CD4-positive, CD25-positive, alpha-beta regulatory T cell (primary cell): ENCODE measurements around the gene DOCK1. TPM values are rescaled to one million over a fixed set of nuclear protein-coding genes. Genes with fewer than 3 reads are reported as not detected.
"Not testable (repeated sequence)": the region's sequence is repeated elsewhere in the genome, so short reads cannot be mapped to it uniquely, and the experiment has no call there.

ENCODE experiments used
- ATAC-seq, 2 donors: fragments of 150-1000 bp; cut with Tn5 transposase; one replicate each; pipeline ENCODE4 v1.10.0; 2021; ENCODE audit warnings: low read depth in 2 of 2, moderate number of reproducible peaks in 2 of 2, moderate library complexity in 1 of 2
- DNase-seq, 3 donors: peaks; one replicate each; pipeline versions ENCODE4 v3.0.0 to v3.0.0-alpha.2; 2012 to 2022; ENCODE audit warnings: mixed read lengths in 1 of 3
- H3K27ac ChIP-seq: one replicate; pipeline ENCODE4 v1.7.0; 2013; ENCODE audit warnings: mild to moderate bottlenecking, low read length; ENCODE audit not compliant: insufficient read depth, poor library complexity, severe bottlenecking
- H3K27me3 ChIP-seq: one replicate; pipeline ENCODE4 v1.7.0; 2013; ENCODE audit warnings: low read length; ENCODE audit not compliant: control insufficient read depth, insufficient read depth
- H3K36me3 ChIP-seq: one replicate; pipeline ENCODE4 v1.7.0; 2013; ENCODE audit warnings: mild to moderate bottlenecking, low read length, moderate library complexity; ENCODE audit not compliant: control insufficient read depth, insufficient read depth
- H3K4me1 ChIP-seq: 2 replicates; pipeline ENCODE4 v1.7.0; 2013; ENCODE audit warnings: mild to moderate bottlenecking, low read length; ENCODE audit not compliant: insufficient read depth, control insufficient read depth, poor library complexity, severe bottlenecking
- H3K4me3 ChIP-seq: one replicate; pipeline ENCODE4 v1.7.0; 2013; ENCODE audit warnings: low read depth, mild to moderate bottlenecking, low read length, moderate library complexity
- H3K9me3 ChIP-seq, 2 experiments: 1 replicate in 1 of 2; 2 replicates in 1 of 2; pipeline ENCODE4 v1.7.0; 2013; ENCODE audit warnings: low read length in 2 of 2, mild to moderate bottlenecking in 1 of 2, moderate library complexity in 1 of 2; ENCODE audit not compliant: control insufficient read depth in 2 of 2
- H3K27ac Mint-ChIP-seq, 3 donors: one replicate each; pipeline ENCODE4 v1.8.0; 2020 to 2022; ENCODE audit warnings: mild to moderate bottlenecking in 3 of 3, mixed read lengths in 3 of 3, moderate library complexity in 2 of 3
- H3K27me3 Mint-ChIP-seq: one replicate; pipeline ENCODE4 v1.8.0; 2022; ENCODE audit warnings: mild to moderate bottlenecking, mixed read lengths
- H3K36me3 Mint-ChIP-seq: one replicate; pipeline ENCODE4 v1.8.0; 2020; ENCODE audit warnings: mixed read lengths
- H3K4me1 Mint-ChIP-seq, 4 donors: one replicate each; pipeline ENCODE4 v1.8.0; 2020 to 2022; ENCODE audit warnings: mixed read lengths in 4 of 4, mild to moderate bottlenecking in 1 of 4
- H3K4me3 Mint-ChIP-seq, 4 donors: one replicate each; pipeline ENCODE4 v1.8.0; 2020 to 2022; ENCODE audit warnings: mild to moderate bottlenecking in 4 of 4, mixed read lengths in 4 of 4, moderate library complexity in 3 of 4
- H3K9me3 Mint-ChIP-seq, 7 donors: one replicate each; pipeline ENCODE4 v1.8.0; 2020 to 2022; ENCODE audit warnings: mixed read lengths in 7 of 7, mild to moderate bottlenecking in 3 of 7, moderate library complexity in 2 of 7
- polyA plus RNA-seq, 4 donors: library from polyadenylated mRNA; unstranded; fragments of 300-500 nt; fragmentation: Illumina TruSeq; gene quantifications; one replicate each; pipeline ENCODE4 v1.2.3, GENCODE V29; 2021
- total RNA-seq: library from RNA; stranded (reverse); gene quantifications from one replicate; pipeline ENCODE4 v1.2.3, GENCODE V29; 2022

The DOCK1 gene
- total and polyA plus RNA-seq, 5 donors from 2014 or later = 0.20 TPM; not detected in 4

GRCh38 chr10:127309619-127310018, 404.4 kb downstream of the DOCK1 start:
- not testable (repeated sequence) for H3K27ac ChIP-seq, H3K36me3 ChIP-seq, H3K4me3 Mint-ChIP-seq, H3K27me3 Mint-ChIP-seq, H3K27ac Mint-ChIP-seq, H3K4me3 ChIP-seq, H3K9me3 Mint-ChIP-seq, ATAC-seq, DNase-seq, H3K4me1 Mint-ChIP-seq, H3K9me3 ChIP-seq, H3K36me3 Mint-ChIP-seq, H3K4me1 ChIP-seq, H3K27me3 ChIP-seq

- no peaks in the 10 kb centered on the region for H3K36me3 Mint-ChIP-seq
- DNase-seq (no peak), ATAC-seq (no peak)
- H3K27me3 Mint-ChIP-seq = no peaks in the 10 kb centered on the region
- no peak overlapping the region for H3K27ac ChIP-seq
- H3K9me3 Mint-ChIP-seq = peaks cover 0 to 2% (median 0%) of the 10 kb centered on the region in 7 donors
- H3K36me3 ChIP-seq = no peaks in the 10 kb centered on the region
- no peak overlapping the region for H3K27ac Mint-ChIP-seq
- no peaks in the 10 kb centered on the region for H3K27me3 ChIP-seq
- H3K9me3 ChIP-seq = no peaks in the 10 kb centered on the region
- no peak overlapping the region for H3K4me3 ChIP-seq
- no peak overlapping the region for H3K4me3 Mint-ChIP-seq
- H3K4me1 Mint-ChIP-seq = no peaks in the 10 kb centered on the region
- H3K4me1 ChIP-seq = no peaks in the 10 kb centered on the region
Measured at GRCh38 chr10:127310430-127310829, 405.2 kb downstream of the DOCK1 start.

GRCh38 chr10:127310923-127311322, 405.7 kb downstream of the DOCK1 start:
- Histone ChIP-seq H3K4me3 (no peak overlapping the region), H3K27me3 (no peaks in the 10 kb centered on the region), H3K9me3 (no peaks in the 10 kb centered on the region), H3K36me3 (no peaks in the 10 kb centered on the region), H3K4me1 (no peaks in the 10 kb centered on the region), H3K27ac (no peak overlapping the region)
- Mint-ChIP-seq H3K9me3 (peaks cover 0 to 2% (median 0%) of the 10 kb centered on the region in 7 donors), H3K36me3 (no peaks in the 10 kb centered on the region), H3K27me3 (no peaks in the 10 kb centered on the region), H3K4me3 (no peak overlapping the region), H3K4me1 (no peaks in the 10 kb centered on the region), H3K27ac (no peak overlapping the region)
- no peak for ATAC-seq
- no peak for DNase-seq

GRCh38 chr10:127313996-127314700, 408.9 kb downstream of the DOCK1 start:
- no peak for DNase-seq

GRCh38 chr10:127314797-127315196, 409.6 kb downstream of the DOCK1 start:
- H3K9me3 Mint-ChIP-seq = no peaks in the 10 kb centered on the region
- no peaks in the 10 kb centered on the region for H3K36me3 Mint-ChIP-seq
- no peaks in the 10 kb centered on the region for H3K9me3 ChIP-seq
- ATAC-seq (no peak), DNase-seq (no peak)
- H3K36me3 ChIP-seq = no peaks in the 10 kb centered on the region
- no peaks in the 10 kb centered on the region for H3K27me3 ChIP-seq
- no peak overlapping the region for H3K4me3 Mint-ChIP-seq
- H3K4me3 ChIP-seq = no peak overlapping the region
- no peak overlapping the region for H3K27ac ChIP-seq
- no peaks in the 10 kb centered on the region for H3K4me1 ChIP-seq
- H3K4me1 Mint-ChIP-seq = no peaks in the 10 kb centered on the region
- no peaks in the 10 kb centered on the region for H3K27me3 Mint-ChIP-seq
- H3K27ac Mint-ChIP-seq = no peak overlapping the region

More at GRCh38 chr10:127313996-127314700, 408.9 kb downstream of the DOCK1 start:
- Mint-ChIP-seq H3K36me3 (no peaks in the 10 kb centered on the region), H3K27ac (peak overlapping the region in 1 of 3 donors; percentile 20), H3K27me3 (no peaks in the 10 kb centered on the region), H3K4me1 (no peaks in the 10 kb centered on the region), H3K4me3 (no peak overlapping the region), H3K9me3 (no peaks in the 10 kb centered on the region)
- no peak overlapping the region for H3K27ac ChIP-seq
- H3K27me3 ChIP-seq = no peaks in the 10 kb centered on the region
- no peak overlapping the region for H3K4me3 ChIP-seq
- no peak for ATAC-seq
- no peaks in the 10 kb centered on the region for H3K36me3 ChIP-seq
- H3K4me1 ChIP-seq = no peaks in the 10 kb centered on the region
- no peaks in the 10 kb centered on the region for H3K9me3 ChIP-seq

GRCh38 chr10:127315888-127316287, 410.7 kb downstream of the DOCK1 start:
- Mint-ChIP-seq H3K4me3 (no peak overlapping the region), H3K36me3 (no peaks in the 10 kb centered on the region), H3K9me3 (no peaks in the 10 kb centered on the region), H3K27ac (no peak overlapping the region), H3K27me3 (no peaks in the 10 kb centered on the region), H3K4me1 (no peaks in the 10 kb centered on the region)
- no peak overlapping the region for H3K27ac ChIP-seq
- H3K27me3 ChIP-seq = no peaks in the 10 kb centered on the region
- H3K4me3 ChIP-seq = no peak overlapping the region
- H3K36me3 ChIP-seq = no peaks in the 10 kb centered on the region
- H3K9me3 ChIP-seq = no peaks in the 10 kb centered on the region
- H3K4me1 ChIP-seq = no peaks in the 10 kb centered on the region
- ATAC-seq (no peak), DNase-seq (no peak)

GRCh38 chr10:127318396-127318795, 413.2 kb downstream of the DOCK1 start:
- DNase-seq (no peak), ATAC-seq (no peak)
- Histone ChIP-seq H3K4me3 (no peak overlapping the region), H3K27me3 (no peaks in the 10 kb centered on the region), H3K9me3 (no peaks in the 10 kb centered on the region), H3K27ac (no peak overlapping the region), H3K4me1 (no peaks in the 10 kb centered on the region), H3K36me3 (no peaks in the 10 kb centered on the region)
- Mint-ChIP-seq H3K4me3 (no peak overlapping the region), H3K4me1 (no peaks in the 10 kb centered on the region), H3K9me3 (peaks cover 0 to 2% (median 0%) of the 10 kb centered on the region in 7 donors), H3K27ac (no peak overlapping the region), H3K27me3 (no peaks in the 10 kb centered on the region), H3K36me3 (no peaks in the 10 kb centered on the region)

- Mint-ChIP-seq H3K4me3 (no peak overlapping the region), H3K27me3 (no peaks in the 10 kb centered on the region), H3K4me1 (no peaks in the 10 kb centered on the region), H3K36me3 (no peaks in the 10 kb centered on the region), H3K27ac (no peak overlapping the region), H3K9me3 (peaks cover 0 to 2% (median 0%) of the 10 kb centered on the region in 7 donors)
- H3K9me3 ChIP-seq = no peaks in the 10 kb centered on the region
- no peaks in the 10 kb centered on the region for H3K4me1 ChIP-seq
- no peak overlapping the region for H3K4me3 ChIP-seq
- H3K27me3 ChIP-seq = no peaks in the 10 kb centered on the region
- H3K36me3 ChIP-seq = no peaks in the 10 kb centered on the region
- ATAC-seq (no peak), DNase-seq (no peak)
- no peak overlapping the region for H3K27ac ChIP-seq
Measured at GRCh38 chr10:127319271-127319670, 414.0 kb downstream of the DOCK1 start.
